ENCODE measurements around the gene DENND2C. TPM values are rescaled to one million over a fixed set of nuclear protein-coding genes. Genes with fewer than 3 reads are reported as not detected.

Gene DENND2C
- total RNA-seq, 1 experiment from 2014 or later: 3.6 TPM

DNA sequence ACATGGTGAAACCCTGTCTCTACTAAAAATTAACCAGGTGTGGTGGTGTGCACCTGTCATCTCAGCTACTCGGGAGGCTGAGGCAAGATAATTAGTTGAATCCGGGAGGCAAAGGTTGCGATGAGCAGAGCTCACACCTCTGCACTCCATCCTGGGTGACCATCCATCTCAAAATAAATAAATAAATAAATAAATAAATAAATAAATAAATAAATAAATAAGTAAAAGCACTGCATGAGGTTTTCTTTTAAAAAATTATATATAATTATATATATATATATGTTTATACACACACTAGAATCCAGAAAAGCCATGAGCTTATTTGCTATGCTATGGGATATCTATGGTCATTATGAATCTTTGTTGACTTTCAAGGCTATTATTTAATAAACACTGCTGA is 23.1 kb upstream of the DENND2C start:
- Histone ChIP-seq H3K79me1 (ENCODE audit: insufficient read depth, low read depth, low read length, poor library complexity, severe bottlenecking) (no peaks in the 10 kb centered on the region), H2BK5ac (ENCODE audit: insufficient read length, low read length) (no peak overlapping the region), H4K20me1 (ENCODE audit: control insufficient read depth, insufficient read depth, insufficient read length) (no peaks in the 10 kb centered on the region), H3K4ac (ENCODE audit: low read depth, low read length) (no peak overlapping the region), H2BK12ac (ENCODE audit: insufficient read length, low read depth, low read length) (no peak overlapping the region), H3K9me3 (ENCODE audit: control insufficient read depth, low read depth, low read length) (no peaks in the 10 kb centered on the region), H4K5ac (ENCODE audit: insufficient read length, low read depth, low read length) (no peak overlapping the region), H3K23ac (ENCODE audit: insufficient read length, low read depth, low read length) (no peak overlapping the region), H3K23me2 (ENCODE audit: insufficient read length, low read depth, low read length, poor library complexity, severe bottlenecking) (no peaks in the 10 kb centered on the region), H3K4me1 (ENCODE audit: insufficient read depth, low read length) (no peaks in the 10 kb centered on the region), H3K4me2 (ENCODE audit: insufficient read depth, insufficient read length, low read length) (no peak overlapping the region), H2BK15ac (ENCODE audit: low read depth, low read length) (no peak overlapping the region), H4K91ac (ENCODE audit: insufficient read length, low read depth, low read length) (no peak overlapping the region), H4K8ac (replicated peaks; ENCODE audit: insufficient read length, low read depth, low read length) (no peak overlapping the region), H3K27me3 (ENCODE audit: insufficient read depth, low read length) (no peaks in the 10 kb centered on the region), H2AK5ac (ENCODE audit: insufficient read length, low read length) (no peak overlapping the region), H3K9ac (ENCODE audit: extremely low read depth, insufficient read length, low read length) (no peak overlapping the region), H3T11ph (ENCODE audit: low read length) (no peak overlapping the region), H3K27ac (ENCODE audit: insufficient read length, low read depth, low read length) (no peak overlapping the region), H2BK20ac (ENCODE audit: low read depth, low read length, poor library complexity, severe bottlenecking) (no peak overlapping the region), H3K14ac (ENCODE audit: insufficient read depth, low read length) (no peak overlapping the region), H3K18ac (ENCODE audit: insufficient read length, low read depth, low read length) (no peak overlapping the region), H3K56ac (ENCODE audit: insufficient read length, low read depth, low read length) (no peak overlapping the region), H3K79me2 (ENCODE audit: insufficient read depth, low read length) (no peaks in the 10 kb centered on the region), H2AFZ (ENCODE audit: low read length) (no peak overlapping the region), H2BK120ac (ENCODE audit: low read depth, low read length, poor library complexity, severe bottlenecking) (no peak overlapping the region)
- TF ChIP-seq, protein P1, sequence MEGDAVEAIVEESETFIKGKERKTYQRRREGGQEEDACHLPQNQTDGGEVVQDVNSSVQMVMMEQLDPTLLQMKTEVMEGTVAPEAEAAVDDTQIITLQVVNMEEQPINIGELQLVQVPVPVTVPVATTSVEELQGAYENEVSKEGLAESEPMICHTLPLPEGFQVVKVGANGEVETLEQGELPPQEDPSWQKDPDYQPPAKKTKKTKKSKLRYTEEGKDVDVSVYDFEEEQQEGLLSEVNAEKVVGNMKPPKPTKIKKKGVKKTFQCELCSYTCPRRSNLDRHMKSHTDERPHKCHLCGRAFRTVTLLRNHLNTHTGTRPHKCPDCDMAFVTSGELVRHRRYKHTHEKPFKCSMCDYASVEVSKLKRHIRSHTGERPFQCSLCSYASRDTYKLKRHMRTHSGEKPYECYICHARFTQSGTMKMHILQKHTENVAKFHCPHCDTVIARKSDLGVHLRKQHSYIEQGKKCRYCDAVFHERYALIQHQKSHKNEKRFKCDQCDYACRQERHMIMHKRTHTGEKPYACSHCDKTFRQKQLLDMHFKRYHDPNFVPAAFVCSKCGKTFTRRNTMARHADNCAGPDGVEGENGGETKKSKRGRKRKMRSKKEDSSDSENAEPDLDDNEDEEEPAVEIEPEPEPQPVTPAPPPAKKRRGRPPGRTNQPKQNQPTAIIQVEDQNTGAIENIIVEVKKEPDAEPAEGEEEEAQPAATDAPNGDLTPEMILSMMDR (conservative IDR thresholded peaks at IDR 0.05): no peak
- Mint-ChIP-seq H3K9me3 (no peaks in the 10 kb centered on the region), H3K36me3 (ENCODE audit: insufficient read depth in 1 of 3, low read depth in 3 of 3) (no peaks in the 10 kb centered on the region), H3K27ac (no peak overlapping the region), H3K27me3 (ENCODE audit: low read depth) (peaks cover 11% of the 10 kb centered on the region; the same call in 1 of the 2 replicates), H3K4me3 (no peak overlapping the region), H3K4me1 (no peaks in the 10 kb centered on the region)
- no peak for DNase-seq
- WGBS (ENCODE audit: extremely low coverage, insufficient read length, low lambda C conversion rate): no CpG with 5 or more reads among the region's 3 CpGs
